ENCODE measurements around the gene TMEM169. TPM values are rescaled to one million over a fixed set of nuclear protein-coding genes. Genes with fewer than 3 reads are reported as not detected.
"Not testable (repeated sequence)": the region's sequence is repeated elsewhere in the genome, so short reads cannot be mapped to it uniquely, and the experiment has no call there.

The TMEM169 gene
- total and polyA plus RNA-seq, 2 of the 13 experiments (the other 11 are each of a cell fraction or from before 2014, with no cell fraction given), result 1.5 to 4.5 TPM

GRCh38 chr2:216078776-216079175 lies 2.9 kb upstream of the TMEM169 start (continued):
- TF ChIP-seq AHDC1 (CRISPR knock-in tag; IDR thresholded peaks at IDR 0.05; ENCODE audit: borderline replicate concordance) (peak; percentile 97), REPIN1 (CRISPR knock-in tag; IDR thresholded peaks at IDR 0.05; ENCODE audit: borderline replicate concordance, low read depth) (peak; percentile 84; the same call in 1 of the 2 replicates)

- in situ Hi-C loops (cut with HindIII; ENCODE audit: extremely low pct_ligation_motif_present, low pct_unique_long_range_greater_than_20kb); intact Hi-C loops (cut with micrococcal nuclease; ENCODE audit: unreplicated experiment); DNase-seq (ENCODE audit: low spot score); H2AFZ ChIP-seq (ENCODE audit: low read length); H3K36me3 ChIP-seq (replicated peaks in 1 of 2; ENCODE audit: control insufficient read depth in 1 of 2, insufficient read depth in 2 of 2, low read length in 2 of 2); H3K27me3 ChIP-seq (ENCODE audit: control insufficient read depth in 1 of 2, insufficient read depth in 2 of 2, low read length in 2 of 2); H3K9me3 ChIP-seq (ENCODE audit: low read length); BruUV-seq (replicated peaks); H4K20me1 ChIP-seq (ENCODE audit: insufficient read depth, low read length); ATAC-seq; CTCF ChIA-PET (ENCODE audit: low intra/inter-chr PET ratio, low total read pairs); FAIRE-seq: not testable (repeated sequence)
- Histone ChIP-seq H3K4me3 (replicated peaks in 1 of 3; ENCODE audit: insufficient read depth in 1 of 3, low read depth in 2 of 3, low read length in 3 of 3) (peak overlapping the region; percentile 85 to 100 (median 99); a peak in 5 of 6 replicates), H3K27ac (ENCODE audit: extremely low read length, insufficient read depth, low read length) (peak overlapping the region; percentile 88), H3K4me2 (ENCODE audit: low read depth, low read length) (peak overlapping the region; percentile 97), H3K79me2 (ENCODE audit: insufficient read depth, low read length) (peaks cover 61% of the 10 kb centered on the region), H3K9ac (ENCODE audit: insufficient read depth, low read depth, low read length) (peak overlapping the region; percentile 92; the same call in 1 of the 2 replicates), H3K4me1 (ENCODE audit: insufficient read depth, low read length) (peaks cover 85% of the 10 kb centered on the region)
- 96% methylated on average over 10 of the region's 10 CpGs for WGBS (ENCODE audit: low lambda C conversion rate)
- TF ChIP-seq ZNF280D (CRISPR knock-in tag; IDR thresholded peaks at IDR 0.05), result peak; percentile 47; the same call in 1 of the 2 replicates
- peak; percentile 85 for TF ChIP-seq ZBTB38 (CRISPR knock-in tag; IDR thresholded peaks at IDR 0.05)
- 0 out of 2 replicates have a peak, but pooled peaks have one; percentile 18 for TF ChIP-seq ZNF574 (CRISPR knock-in tag; IDR thresholded peaks at IDR 0.05)
- TF ChIP-seq ZNF460 (CRISPR knock-in tag; IDR thresholded peaks at IDR 0.05; ENCODE audit: borderline replicate concordance), result peak; percentile 92
- TF ChIP-seq ZMYM3 (CRISPR knock-in tag; IDR thresholded peaks at IDR 0.05), result 0 out of 2 replicates have a peak, but pooled peaks have one; percentile 46
- 0 out of 2 replicates have a peak, but pooled peaks have one; percentile 10 for TF ChIP-seq SALL1 (CRISPR knock-in tag; IDR thresholded peaks at IDR 0.05)
- peak; percentile 26 for TF ChIP-seq ZNF781 (CRISPR knock-in tag; IDR thresholded peaks at IDR 0.05; ENCODE audit: borderline replicate concordance, not compliant biosample characterization)
- POLR2A ChIA-PET, result interaction anchor here (2.4 to 5.3 kb wide), 2 partner anchors 9 to 30 kb away, joined by 11 to 131 read pairs; partner anchors contain the start of gene XRCC5
Measured at GRCh38 chr2:216080048-216080447, 1.7 kb upstream of the TMEM169 start.
